Activated B cell treated with CpG ODN at 0.5 μM for 24 hours (primary cell): ENCODE results near the gene RFX6. TPM values are rescaled to one million over a fixed set of nuclear protein-coding genes. Genes with fewer than 3 reads are reported as not detected.

Source experiments
- ATAC-seq: fragments of 200-7000 bp; cut with Tn5 transposase; one replicate; pipeline ENCODE4 v1.10.0; 2021; ENCODE audit warnings: low read depth, mild to moderate bottlenecking, moderate library complexity
- CTCF ChIA-PET: fragments of 350-600 bp; sonication (Branson Sonifier 250); formaldehyde crosslinking; loops from one replicate; lab custom pipeline; 2021; ENCODE audit warnings: antibody characterized with exemption; lab: Charles Lee
- POLR2A ChIA-PET: fragments of 350-600 bp; sonication (Branson Sonifier 250); formaldehyde crosslinking; loops from one replicate; lab custom pipeline; 2021; ENCODE audit warnings: antibody characterized with exemption; lab: Charles Lee
- DNase-seq: peaks from one replicate; pipeline ENCODE4 v3.0.0; 2022
- H3K27ac Mint-ChIP-seq: one replicate; pipeline ENCODE4 v1.8.0; 2020; ENCODE audit warnings: mixed read lengths
- H3K27me3 Mint-ChIP-seq: one replicate; pipeline ENCODE4 v1.8.0; 2021; ENCODE audit warnings: mixed read lengths
- H3K36me3 Mint-ChIP-seq: one replicate; pipeline ENCODE4 v1.8.0; 2021; ENCODE audit warnings: low read depth, mixed read lengths
- H3K4me1 Mint-ChIP-seq: one replicate; pipeline ENCODE4 v1.8.0; 2021; ENCODE audit warnings: mixed read lengths
- H3K4me3 Mint-ChIP-seq: one replicate; pipeline ENCODE4 v1.8.0; 2020; ENCODE audit warnings: mild to moderate bottlenecking, mixed read lengths
- H3K9me3 Mint-ChIP-seq: one replicate; pipeline ENCODE4 v1.8.0; 2020; ENCODE audit warnings: mixed read lengths
- CTCF ChIP-seq: fragments of 200-600 bp; IDR thresholded peaks from one replicate; pipeline ENCODE4 v1.8.0; 2022; ENCODE audit warnings: antibody characterized with exemption, mild to moderate bottlenecking
- intact Hi-C: fragments of 100-400 bp; cut with micrococcal nuclease; formaldehyde crosslinking; loops from one replicate; pipeline ENCODE4 v1.15.1; 2024
- total RNA-seq: library from RNA; stranded (reverse); gene quantifications from 2 replicates; pipeline ENCODE4 v1.2.3, GENCODE V29; 2022

Gene RFX6
- total RNA-seq, 1 donor from 2014 or later, result not detected

DNA sequence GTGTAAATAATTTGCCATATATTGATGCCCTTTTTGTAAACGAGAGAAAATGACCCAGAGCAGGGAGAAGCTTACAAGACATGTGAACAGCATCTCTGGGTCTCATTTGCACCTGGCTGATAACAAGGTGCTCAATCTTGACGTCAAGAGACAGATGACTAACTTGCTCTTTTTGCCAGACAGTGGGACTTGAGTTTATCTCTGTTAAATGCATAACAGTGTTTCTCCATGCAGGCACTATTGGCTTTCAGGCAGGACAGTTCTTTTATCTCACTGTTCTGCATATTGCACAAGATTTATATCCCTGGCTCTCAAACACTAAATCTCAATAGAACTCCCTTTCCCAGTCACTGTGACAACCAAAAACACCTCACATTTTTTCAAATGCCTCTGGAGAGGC is 56.4 kb downstream of the RFX6 start:
- no peaks in the 10 kb centered on the region for H3K9me3 Mint-ChIP-seq
- no peak overlapping the region for H3K4me3 Mint-ChIP-seq
- no peaks in the 10 kb centered on the region for H3K36me3 Mint-ChIP-seq
- ChIA-PET CTCF (no interaction called here), POLR2A (no interaction called here)
- no peak for TF ChIP-seq CTCF
- no peaks in the 10 kb centered on the region for H3K27me3 Mint-ChIP-seq
- no peak overlapping the region for H3K27ac Mint-ChIP-seq
- intact Hi-C loops, result no loop called here
- H3K4me1 Mint-ChIP-seq, result no peaks in the 10 kb centered on the region
- DNase-seq (no peak), ATAC-seq (no peak)

DNA sequence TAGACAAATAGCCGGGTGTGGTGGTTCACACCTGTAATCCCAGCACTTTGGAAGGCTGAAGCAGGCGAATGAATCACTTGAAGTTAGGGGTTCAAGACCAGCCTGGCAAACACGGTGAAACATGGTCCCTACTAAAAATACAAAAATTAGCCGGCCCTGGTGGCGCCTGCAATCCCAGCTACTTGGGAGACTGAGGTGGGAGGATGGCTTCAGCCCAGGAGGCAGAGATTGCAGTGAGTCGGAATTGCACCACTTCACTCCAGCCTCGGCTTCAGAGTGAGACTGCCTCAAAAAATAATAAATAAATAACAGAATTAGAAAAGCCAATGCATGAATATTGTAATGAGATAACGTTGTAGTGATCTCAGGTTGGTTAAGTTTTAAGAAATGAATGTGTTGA is 61.3 kb downstream of the RFX6 start:
- no peaks in the 10 kb centered on the region for H3K4me1 Mint-ChIP-seq
- no peak overlapping the region for H3K4me3 Mint-ChIP-seq
- ATAC-seq (no peak), DNase-seq (no peak)
- intact Hi-C loops, result no loop called here
- CTCF ChIA-PET, result no interaction called here
- no peak overlapping the region for H3K27ac Mint-ChIP-seq
- TF ChIP-seq CTCF, result no peak
- H3K9me3 Mint-ChIP-seq, result no peaks in the 10 kb centered on the region
- no peaks in the 10 kb centered on the region for H3K36me3 Mint-ChIP-seq
- no peaks in the 10 kb centered on the region for H3K27me3 Mint-ChIP-seq
- POLR2A ChIA-PET, result no interaction called here

DNA sequence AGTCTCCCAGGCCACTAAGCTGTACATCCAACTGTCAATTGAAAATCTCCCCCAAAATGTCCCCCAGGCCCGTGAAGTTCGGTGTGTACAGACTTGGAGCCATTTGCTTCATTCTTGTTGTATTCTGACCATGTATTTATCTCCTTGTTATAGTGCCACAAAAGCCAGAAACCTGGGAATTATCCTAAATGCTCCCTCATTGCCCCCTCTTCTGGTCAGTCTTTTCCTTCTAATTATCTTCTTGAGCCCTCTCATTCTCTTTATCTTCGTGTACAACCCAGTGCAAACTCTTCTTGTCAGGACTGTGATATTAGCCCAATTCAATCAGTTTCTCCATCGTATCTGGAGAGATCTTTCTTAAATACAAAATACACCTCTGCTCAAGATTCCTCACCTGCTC is 64.7 kb downstream of the RFX6 start:
- no peaks in the 10 kb centered on the region for H3K9me3 Mint-ChIP-seq
- ATAC-seq (no peak), DNase-seq (no peak)
- H3K4me3 Mint-ChIP-seq, result no peak overlapping the region
- no peak for TF ChIP-seq CTCF
- no peaks in the 10 kb centered on the region for H3K4me1 Mint-ChIP-seq
- H3K27me3 Mint-ChIP-seq, result peaks cover 3% of the 10 kb centered on the region
- intact Hi-C loops, result no loop called here
- H3K36me3 Mint-ChIP-seq, result no peaks in the 10 kb centered on the region
- no peak overlapping the region for H3K27ac Mint-ChIP-seq
- POLR2A ChIA-PET, result no interaction called here
- CTCF ChIA-PET, result no interaction called here

GRCh38 chr6:116945809-116946208 is 68.8 kb downstream of the RFX6 start:
- CTCF ChIA-PET, result no interaction called here
- no peak for ATAC-seq
- H3K27me3 Mint-ChIP-seq, result peaks cover 5% of the 10 kb centered on the region
- intact Hi-C loops, result no loop called here
- H3K4me3 Mint-ChIP-seq, result no peak overlapping the region
- no peak for DNase-seq
- no peaks in the 10 kb centered on the region for H3K4me1 Mint-ChIP-seq
- no peaks in the 10 kb centered on the region for H3K36me3 Mint-ChIP-seq
- H3K27ac Mint-ChIP-seq, result no peak overlapping the region
- TF ChIP-seq CTCF, result no peak
- H3K9me3 Mint-ChIP-seq, result no peaks in the 10 kb centered on the region
- POLR2A ChIA-PET, result no interaction called here

GRCh38 chr6:116948533-116949304 is 71.7 kb downstream of the RFX6 start:
- no peak overlapping the region for H3K27ac Mint-ChIP-seq
- ATAC-seq (no peak), DNase-seq (no peak)
- H3K4me3 Mint-ChIP-seq, result no peak overlapping the region
- no peaks in the 10 kb centered on the region for H3K9me3 Mint-ChIP-seq
- ChIA-PET CTCF (no interaction called here), POLR2A (interaction anchor here (0.6 kb wide), 1 partner anchor 168 kb away, joined by 4 read pairs; no protein-coding TSS in a partner anchor)
- no peaks in the 10 kb centered on the region for H3K36me3 Mint-ChIP-seq
- TF ChIP-seq CTCF, result no peak
- no peaks in the 10 kb centered on the region for H3K4me1 Mint-ChIP-seq
- peaks cover 7% of the 10 kb centered on the region for H3K27me3 Mint-ChIP-seq
- intact Hi-C loops, result no loop called here
